Ovary (tissue), 9 donors: ENCODE measurements around the gene PBXIP1. TPM values are rescaled to one million over a fixed set of nuclear protein-coding genes. Genes with fewer than 3 reads are reported as not detected.

Experiments used
- DNase-seq, 5 donors: peaks; one replicate each; pipeline ENCODE4 v3.0.0-alpha.2; 2019 to 2020
- H3K27ac ChIP-seq, 2 donors: fragments of 200-600 bp; one replicate each; pipeline versions ENCODE4 v1.5.1 to v1.8.0; 2019 to 2022
- H3K27me3 ChIP-seq: fragments of 200-600 bp; one replicate; pipeline ENCODE4 v1.8.0; 2022
- H3K36me3 ChIP-seq: fragments of 200-600 bp; sonication (generic); one replicate; pipeline ENCODE4 v1.5.1; 2019
- H3K4me1 ChIP-seq: one replicate; pipeline ENCODE4 v1.8.1; 2013; ENCODE audit warnings: mild to moderate bottlenecking, moderate library complexity; ENCODE audit not compliant: insufficient read depth
- H3K4me3 ChIP-seq: fragments of 200-600 bp; sonication (generic); one replicate; pipeline ENCODE4 v1.5.1; 2017
- H3K9me3 ChIP-seq, 2 donors: fragments of 200-600 bp in 1 of 2; sonication (generic) in 1 of 2; one replicate each; pipeline versions ENCODE4 v1.5.1 to v1.8.1; 2013 to 2019; ENCODE audit warnings: mild to moderate bottlenecking in 1 of 2, moderate library complexity in 1 of 2
- EP300 ChIP-seq: sonication (generic); formaldehyde crosslinking; IDR thresholded peaks from one replicate; pipeline ENCODE4 v1.6.1; 2017; ENCODE audit warnings: antibody characterized with exemption
- POLR2A ChIP-seq: fragments of 450-650 bp; IDR thresholded peaks from one replicate; pipeline ENCODE4 v1.6.1; 2017; ENCODE audit warnings: antibody characterized with exemption, mild to moderate bottlenecking, moderate library complexity
- WGBS, 3 donors: extraction: QIAGEN DNeasy Blood & Tissue Kit in 1 of 3; methylation state at CpG; one replicate each; pipeline versions ENCODE4 v1.1.5 to v1.1.7; 2013 to 2017; 5-methylcytosine and 5-hydroxymethylcytosine counted together
- intact Hi-C, 4 donors: fragments of 100-400 bp; cut with DNase I; formaldehyde crosslinking; loops; one replicate each; pipeline versions ENCODE4 v1.11.0 to v1.15.1; 2022 to 2023
- polyA plus RNA-seq, 2 donors: library from polyadenylated mRNA; stranded (reverse); fragments of 200-250 nt in 1 of 2; fragments of 350-450 nt in 1 of 2; fragmentation: Illumina TruSeq in 1 of 2; extraction: RNeasy Lipid Tissue Mini Kit (QIAGEN cat#74804) in 1 of 2; gene quantifications; one replicate each; pipeline ENCODE4 v1.2.3, GENCODE V29; 2013 to 2014
- total RNA-seq, 7 donors: library from RNA; depleted of rRNA in 2 of 7; stranded (reverse); fragments of >200 nt in 2 of 7; fragmentation: NEBNext Ultra II Directional in 3 of 7; extraction: Animal tissue kit (Norgen Biotek cat#: 25700) in 3 of 7; gene quantifications; one replicate each; pipeline versions ENCODE4 v1.1.0 to v1.2.4, GENCODE V29; 2016 to 2023
- TF ChIP-seq, protein P1 (sequence below), 3 donors: fragments of 450-650 bp in 2 of 3; fragments of 200-600 bp in 1 of 3; IDR thresholded peaks; one replicate each; pipeline versions ENCODE4 v1.5.1 to v1.8.0; 2016 to 2022; ENCODE audit warnings: antibody characterized with exemption in 3 of 3, mild to moderate bottlenecking in 1 of 3
- donor health status: DM: no; HTN: no; CAD: no; lungs with moderate emphysema.
- donor health status: DM: no; HTN: no; CAD: no.
- donor health status: Bipolar disorder and iron deficiency.
- donor health status: DM: yes; HTN: yes; CAD: no.
- donor health status: DM: no; HTN: no; CAD: no.
- donor health status: DM: yes; HTN: yes; CAD: no.

PBXIP1 gene
- total and polyA plus RNA-seq, 9 donors = 78.7 to 170 (median 120) TPM

DNA sequence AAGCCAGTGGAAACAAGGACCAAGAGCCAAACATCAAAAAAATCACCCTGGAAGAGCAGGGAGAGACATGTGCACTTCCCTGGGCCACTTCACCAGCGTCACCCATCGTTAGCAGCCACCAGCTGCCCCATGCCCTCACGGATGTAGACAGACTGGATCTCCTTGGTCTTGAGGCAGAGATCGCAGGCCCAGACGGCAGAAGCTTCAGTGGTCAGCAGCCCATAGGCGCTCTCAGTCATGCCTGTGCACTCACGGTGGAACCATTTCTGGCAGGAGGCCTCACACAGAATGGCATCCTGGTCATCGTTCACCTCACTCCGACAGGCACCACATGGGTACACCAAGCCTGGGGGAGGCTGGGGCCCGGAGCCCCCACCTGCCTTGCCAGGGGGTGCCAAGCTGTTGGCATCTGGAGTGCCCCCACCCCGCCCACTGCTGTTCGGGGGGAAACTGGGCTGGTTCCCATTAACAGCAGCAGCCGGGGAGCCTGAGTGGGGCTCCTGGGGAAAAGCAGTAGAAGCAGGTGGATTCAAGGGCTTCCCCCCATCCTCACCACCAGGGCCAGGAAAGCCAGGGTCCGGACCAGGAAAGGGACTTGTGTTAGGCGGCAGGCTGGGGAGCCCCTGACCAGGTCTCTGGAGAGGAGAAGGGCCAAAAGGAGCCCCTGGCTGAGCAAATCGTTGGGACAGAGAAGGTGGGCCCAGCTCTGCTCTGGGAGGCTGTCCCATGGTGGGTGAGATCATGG is 3.0 kb upstream of the PBXIP1 start:
- no peak overlapping the region for H3K27ac ChIP-seq
- no peaks in the 10 kb centered on the region for H3K9me3 ChIP-seq
- intact Hi-C loops = loop anchor here in 3 of 4 donors (5.0 kb wide), 2 partner anchors 43 to 103 kb away; partner anchors contain the start of genes EFNA4 (in 2 of the 3) and ZBTB7B (in 1 of the 3)
- 79 to 83% (median 81%) methylated on average over 16 of the region's 16 CpGs for WGBS, 3 donors
- H3K4me1 ChIP-seq = peaks cover 19% of the 10 kb centered on the region
- no peak overlapping the region for H3K4me3 ChIP-seq
- no peaks in the 10 kb centered on the region for H3K36me3 ChIP-seq
- TF ChIP-seq POLR2A (no peak), EP300 (no peak)
- TF ChIP-seq, protein P1, sequence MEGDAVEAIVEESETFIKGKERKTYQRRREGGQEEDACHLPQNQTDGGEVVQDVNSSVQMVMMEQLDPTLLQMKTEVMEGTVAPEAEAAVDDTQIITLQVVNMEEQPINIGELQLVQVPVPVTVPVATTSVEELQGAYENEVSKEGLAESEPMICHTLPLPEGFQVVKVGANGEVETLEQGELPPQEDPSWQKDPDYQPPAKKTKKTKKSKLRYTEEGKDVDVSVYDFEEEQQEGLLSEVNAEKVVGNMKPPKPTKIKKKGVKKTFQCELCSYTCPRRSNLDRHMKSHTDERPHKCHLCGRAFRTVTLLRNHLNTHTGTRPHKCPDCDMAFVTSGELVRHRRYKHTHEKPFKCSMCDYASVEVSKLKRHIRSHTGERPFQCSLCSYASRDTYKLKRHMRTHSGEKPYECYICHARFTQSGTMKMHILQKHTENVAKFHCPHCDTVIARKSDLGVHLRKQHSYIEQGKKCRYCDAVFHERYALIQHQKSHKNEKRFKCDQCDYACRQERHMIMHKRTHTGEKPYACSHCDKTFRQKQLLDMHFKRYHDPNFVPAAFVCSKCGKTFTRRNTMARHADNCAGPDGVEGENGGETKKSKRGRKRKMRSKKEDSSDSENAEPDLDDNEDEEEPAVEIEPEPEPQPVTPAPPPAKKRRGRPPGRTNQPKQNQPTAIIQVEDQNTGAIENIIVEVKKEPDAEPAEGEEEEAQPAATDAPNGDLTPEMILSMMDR (IDR thresholded peaks at IDR 0.05) = no peak
- no peaks in the 10 kb centered on the region for H3K27me3 ChIP-seq
- peak in 1 of 5 donors; percentile 41 for DNase-seq

DNA sequence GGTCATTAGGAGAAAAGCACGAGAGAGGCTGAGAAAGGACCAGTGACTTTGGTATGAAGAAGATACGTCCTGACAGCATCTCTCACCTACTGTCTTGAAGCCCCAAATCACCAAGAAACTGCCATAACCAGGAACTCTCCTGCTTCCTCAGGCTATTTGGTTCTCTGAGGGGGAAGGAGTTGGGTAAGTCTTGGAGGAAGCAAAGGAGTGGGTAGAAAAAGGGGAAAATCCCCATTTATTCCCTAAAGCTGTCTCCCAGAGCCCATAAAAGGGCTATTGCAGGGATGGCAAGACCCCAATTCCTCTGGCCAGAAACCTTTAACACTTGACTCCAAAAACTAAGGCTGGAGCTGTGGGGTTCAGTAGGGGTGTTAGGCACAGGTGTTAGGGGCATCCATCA is 2.1 kb upstream of the PBXIP1 start:
- H3K4me3 ChIP-seq = no peak overlapping the region
- 59 to 62% (median 61%) methylated on average over 2 of the region's 2 CpGs for WGBS, 3 donors
- no peak overlapping the region for H3K27ac ChIP-seq
- intact Hi-C loops = loop anchor here in 3 of 4 donors (5.0 kb wide), 2 partner anchors 44 to 104 kb away; partner anchors contain the start of genes EFNA4 (in 2 of the 3) and ZBTB7B (in 1 of the 3)
- no peaks in the 10 kb centered on the region for H3K9me3 ChIP-seq
- no peaks in the 10 kb centered on the region for H3K36me3 ChIP-seq
- TF ChIP-seq POLR2A = no peak
- TF ChIP-seq, protein P1 (IDR thresholded peaks at IDR 0.05) = no peak
- TF ChIP-seq EP300 = no peak
- H3K4me1 ChIP-seq = peaks cover 27% of the 10 kb centered on the region
- no peaks in the 10 kb centered on the region for H3K27me3 ChIP-seq
- no peak for DNase-seq

DNA sequence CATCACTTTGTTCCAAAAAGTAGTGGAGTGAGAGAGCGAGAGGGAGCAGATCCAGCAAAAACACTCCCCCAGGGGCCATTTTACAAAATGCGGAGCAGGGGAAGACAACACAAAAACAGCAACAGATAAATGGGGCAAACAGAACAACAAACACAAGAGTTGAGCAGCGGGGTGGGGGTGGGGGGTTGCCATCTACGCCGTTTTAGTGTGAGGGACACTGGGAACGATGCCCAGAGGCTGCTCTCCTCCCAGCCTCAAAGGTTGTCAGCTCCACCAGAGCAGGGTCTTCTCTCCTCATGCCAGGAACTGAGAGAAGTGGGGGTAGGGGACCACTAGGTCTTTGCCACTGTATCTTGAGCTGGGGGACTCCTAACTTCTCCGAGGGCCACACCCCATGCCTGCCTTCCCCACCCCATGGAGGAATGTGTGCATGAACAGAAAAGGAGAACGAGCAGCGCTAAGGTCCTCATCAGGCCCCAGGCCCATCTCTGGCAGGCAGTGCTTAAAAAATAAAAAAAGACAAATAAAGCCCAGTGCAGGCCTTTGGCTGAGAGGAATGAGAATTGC is 1.3 kb upstream of the PBXIP1 start:
- no peaks in the 10 kb centered on the region for H3K9me3 ChIP-seq
- WGBS, 3 donors = 31 to 33% (median 33%) methylated on average over 9 of the region's 9 CpGs
- peak overlapping the region in 1 of 2 donors; percentile 78 for H3K27ac ChIP-seq
- TF ChIP-seq, protein P1 (IDR thresholded peaks at IDR 0.05) = no peak
- TF ChIP-seq POLR2A (no peak), EP300 (no peak)
- no peaks in the 10 kb centered on the region for H3K27me3 ChIP-seq
- H3K36me3 ChIP-seq = no peaks in the 10 kb centered on the region
- peaks cover 36% of the 10 kb centered on the region for H3K4me1 ChIP-seq
- intact Hi-C loops = loop anchor here in 3 of 4 donors (5.0 kb wide), 2 partner anchors 45 to 105 kb away; partner anchors contain the start of genes EFNA4 (in 2 of the 3) and ZBTB7B (in 1 of the 3)
- peak in 1 of 5 donors; percentile 35 for DNase-seq
- H3K4me3 ChIP-seq = no peak overlapping the region

DNA sequence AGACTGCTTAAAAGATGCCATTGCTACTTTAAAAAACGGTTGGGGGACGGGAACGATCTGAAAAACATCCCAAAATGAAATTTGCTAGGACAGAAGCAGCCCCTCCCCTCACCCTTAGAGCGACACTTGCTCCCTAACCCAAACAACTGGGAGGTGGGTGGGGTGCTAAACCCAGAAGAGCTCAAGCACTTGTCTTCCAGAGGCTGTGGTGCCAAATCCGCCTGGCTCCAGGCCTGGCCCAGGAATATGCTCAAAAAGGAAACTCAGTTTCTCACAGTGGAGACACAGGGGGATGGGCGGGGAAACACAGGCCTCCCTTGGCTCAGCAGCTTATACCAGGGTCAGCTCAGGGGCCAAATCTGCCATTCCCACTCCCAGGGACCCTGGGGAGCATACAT is 644 bp upstream of the PBXIP1 start:
- DNase-seq = peak in 4 of 5 donors; percentile 57 to 68 (median 62)
- intact Hi-C loops = loop anchor here in 3 of 4 donors (5.0 kb wide), 2 partner anchors 46 to 106 kb away; partner anchors contain the start of genes EFNA4 (in 2 of the 3) and ZBTB7B (in 1 of the 3)
- peaks cover 36% of the 10 kb centered on the region for H3K4me1 ChIP-seq
- no peaks in the 10 kb centered on the region for H3K27me3 ChIP-seq
- H3K4me3 ChIP-seq = peak overlapping the region; percentile 57
- no peaks in the 10 kb centered on the region for H3K36me3 ChIP-seq
- no peaks in the 10 kb centered on the region for H3K9me3 ChIP-seq
- H3K27ac ChIP-seq = peak overlapping the region in 1 of 2 donors; percentile 78
- 4 to 12% (median 9%) methylated on average over 6 of the region's 6 CpGs for WGBS, 3 donors
- TF ChIP-seq, protein P1 (IDR thresholded peaks at IDR 0.05) = no peak
- no peak for TF ChIP-seq EP300
- TF ChIP-seq POLR2A = no peak
